ENCODE data around the gene SC5D. TPM values are rescaled to one million over a fixed set of nuclear protein-coding genes. Genes with fewer than 3 reads are reported as not detected.

The SC5D gene
- total and polyA plus RNA-seq, 2 of the 8 experiments (the other 6 are each of a cell fraction or from before 2014, with no cell fraction given) = 73.9 to 90.3 TPM

- no peaks in the 10 kb centered on the region for H3K23me2 ChIP-seq (ENCODE audit: low read depth, low read length)
- H2AK5ac ChIP-seq (ENCODE audit: low read depth, low read length) = no peak overlapping the region
- no peak overlapping the region for H2BK20ac ChIP-seq (ENCODE audit: low read length)
- H4K91ac ChIP-seq (replicated peaks; ENCODE audit: insufficient read length, low read length) = no peak overlapping the region
- H3K4me2 ChIP-seq (ENCODE audit: insufficient read depth in 1 of 2, low read depth in 2 of 2, low read length in 2 of 2) = no peak overlapping the region
- H3K36me3 ChIP-seq (ENCODE audit: control insufficient read depth in 2 of 4, insufficient read depth in 4 of 4, low read length in 3 of 4) = peaks cover 7 to 36% (median 22%) of the 10 kb centered on the region in 4 experiments
- no peaks in the 10 kb centered on the region for H3K79me1 ChIP-seq (ENCODE audit: low read depth, low read length)
- no peak overlapping the region for H3K4ac ChIP-seq (replicated peaks; ENCODE audit: insufficient read length, low read depth, low read length)
- 92% methylated on average over 1 of the region's 1 CpG; no CpG with 5 or more reads in 1 of the 2 experiments for WGBS, 2 experiments (ENCODE audit: extremely low coverage in 1 of 2, insufficient coverage in 1 of 2, insufficient read length in 1 of 2, insufficient replicate concordance in 2 of 2, low coverage in 1 of 2, low lambda C conversion rate in 2 of 2, missing lambda C conversion rate in 1 of 2)
- no peak overlapping the region for H3K9ac ChIP-seq (replicated peaks in 1 of 4; ENCODE audit: extremely low read depth in 1 of 4, low read depth in 3 of 4, low read length in 3 of 4)
- no peak overlapping the region for H4K8ac ChIP-seq (ENCODE audit: extremely low read depth, insufficient read depth, low read length)
- H4K5ac ChIP-seq (ENCODE audit: insufficient read length, low read depth, low read length) = no peak overlapping the region
- no peak overlapping the region for H2BK12ac ChIP-seq (ENCODE audit: low read depth, low read length)
- no peaks in the 10 kb centered on the region for H3K27me3 ChIP-seq (replicated peaks in 1 of 4; ENCODE audit: control insufficient read depth in 3 of 4, extremely low read depth in 1 of 4, insufficient read depth in 3 of 4, low read length in 3 of 4)
- FAIRE-seq (no peak), DNase-seq (ENCODE audit: low read depth in 1 of 2, low spot score in 2 of 2) (no peak)
- H2BK15ac ChIP-seq (ENCODE audit: low read length) = no peak overlapping the region
- H3K18ac ChIP-seq (ENCODE audit: extremely low read depth, low read length) = no peak overlapping the region
- no peak overlapping the region for H3K14ac ChIP-seq (ENCODE audit: insufficient read length)
- no peak overlapping the region for H3K27ac ChIP-seq (ENCODE audit: low read depth, low read length)
- H3K79me2 ChIP-seq (ENCODE audit: control insufficient read depth in 1 of 2, insufficient read depth in 2 of 2, low read length in 2 of 2) = no peaks in the 10 kb centered on the region
- H2AFZ ChIP-seq (ENCODE audit: low read length) = no peak overlapping the region
- H4K20me1 ChIP-seq (replicated peaks in 1 of 2; ENCODE audit: control insufficient read depth in 1 of 2, insufficient read depth in 2 of 2, low read length in 2 of 2) = no peaks in the 10 kb centered on the region
- H3K9me3 ChIP-seq (ENCODE audit: insufficient read depth in 2 of 2, low read depth in 1 of 2, low read length in 1 of 2) = no peaks in the 10 kb centered on the region
- no peak overlapping the region for H2BK120ac ChIP-seq (replicated peaks; ENCODE audit: low read depth, low read length)
- no peak overlapping the region for H3K4me3 ChIP-seq (ENCODE audit: extremely low read depth in 1 of 4, insufficient read depth in 2 of 4, low read depth in 3 of 4, low read length in 4 of 4)
- no peaks in the 10 kb centered on the region for H3K4me1 ChIP-seq (replicated peaks in 1 of 4; ENCODE audit: control insufficient read depth in 3 of 4, insufficient read depth in 4 of 4, low read length in 3 of 4)
- no peak overlapping the region for H2BK5ac ChIP-seq (ENCODE audit: low read depth, low read length)
- H3K23ac ChIP-seq (ENCODE audit: insufficient read length) = no peak overlapping the region
- no peak for TF ChIP-seq BRCA1 (IDR thresholded peaks at IDR 0.05; ENCODE audit: low read depth, low read length)
- no peak for TF ChIP-seq SAP30 (IDR thresholded peaks at IDR 0.05; ENCODE audit: insufficient read depth, insufficient replicate concordance, low read length)
- TF ChIP-seq MAFK (IDR thresholded peaks at IDR 0.05; ENCODE audit: low read depth, low read length) = no peak
- no peak for TF ChIP-seq SP1 (IDR thresholded peaks at IDR 0.05; ENCODE audit: low read depth, low read length)
- TF ChIP-seq RXRA (IDR thresholded peaks at IDR 0.05; ENCODE audit: insufficient read depth, low read depth, low read length) = no peak
- H3K56ac ChIP-seq (replicated peaks; ENCODE audit: insufficient read length, low read depth, low read length) = no peak overlapping the region
- CTCF ChIA-PET (ENCODE audit: partially characterized antibody) = interaction anchor here (0.9 kb wide), 1 partner anchor 20 kb away, joined by 5 read pairs; no protein-coding TSS in a partner anchor
- POLR2A ChIA-PET (ENCODE audit: partially characterized antibody) = interaction anchor here (0.6 kb wide), 1 partner anchor 271 kb away, joined by 3 read pairs; no protein-coding TSS in a partner anchor
Measured at GRCh38 chr11:121310908-121311307, 18.3 kb downstream of the SC5D start.

Data from H1 (cell line).